IMR-90 (cell line): ENCODE measurements around the gene R3HDM2. TPM values are rescaled to one million over a fixed set of nuclear protein-coding genes. Genes with fewer than 3 reads are reported as not detected.

ENCODE experiments used
- ATAC-seq: fragments of 200-7000 bp; cut with Tn5 transposase; 2 replicates; pipeline ENCODE4 v1.9.1; 2020; ENCODE audit warnings: low read depth, mild to moderate bottlenecking, moderate library complexity
- BruUV-seq: library from RNA; stranded (reverse); fragments of 400-500 nt; replicated peaks from 2 replicates; lab custom pipeline; 2021; lab: Mats Ljungman, UMichigan
- CTCF ChIA-PET: fragments of 300-600 bp; formaldehyde crosslinking; extraction: SDS; loops from one replicate; lab custom pipeline; 2021; ENCODE audit warnings: antibody characterized with exemption; lab: Yijun Ruan, JAX
- POLR2A ChIA-PET: fragments of 300-600 bp; sonication (Branson Sonifier 250); formaldehyde crosslinking; loops from one replicate; lab custom pipeline; 2022; ENCODE audit warnings: antibody characterized with exemption; ENCODE audit not compliant: unreplicated experiment; lab: Charles Lee
- DNase-seq: peaks from one replicate; pipeline ENCODE4 v3.0.0; 2013
- H2AFZ ChIP-seq: replicated peaks from 2 replicates; pipeline ENCODE3; 2013; ENCODE audit warnings: low read length, mild to moderate bottlenecking; ENCODE audit not compliant: poor library complexity
- H2AK5ac ChIP-seq: 2 replicates; pipeline ENCODE4 v1.6.1; 2013; ENCODE audit warnings: low read depth, low read length, inconsistent platforms
- H2AK9ac ChIP-seq: replicated peaks from 2 replicates; pipeline ENCODE3; 2013; ENCODE audit warnings: mild to moderate bottlenecking, low read depth, low read length, moderate library complexity; ENCODE audit not compliant: poor library complexity
- H2BK120ac ChIP-seq: 2 replicates; pipeline ENCODE4 v1.6.1; 2013; ENCODE audit warnings: low read depth, low read length, inconsistent platforms
- H2BK15ac ChIP-seq: 3 replicates; pipeline ENCODE4 v1.6.1; 2013; ENCODE audit warnings: low read depth, low read length, inconsistent platforms
- H2BK20ac ChIP-seq: 2 replicates; pipeline ENCODE4 v1.6.1; 2013; ENCODE audit warnings: low read depth, mild to moderate bottlenecking, inconsistent platforms, low read length, moderate library complexity
- H2BK5ac ChIP-seq: 2 replicates; pipeline ENCODE4 v1.6.1; 2013; ENCODE audit warnings: mild to moderate bottlenecking, low read depth, low read length, inconsistent platforms; ENCODE audit not compliant: poor library complexity, severe bottlenecking
- H3K14ac ChIP-seq: replicated peaks from 2 replicates; pipeline ENCODE4 v1.6.1; 2013; ENCODE audit warnings: low read depth, low read length, inconsistent platforms
- H3K18ac ChIP-seq: 2 replicates; pipeline ENCODE4 v1.6.1; 2013; ENCODE audit warnings: low read depth, low read length, control low read depth
- H3K23ac ChIP-seq: 2 replicates; pipeline ENCODE4 v1.6.1; 2013; ENCODE audit warnings: low read depth, low read length, inconsistent platforms
- H3K27ac ChIP-seq: 2 replicates; pipeline ENCODE4 v1.5.1; 2013; ENCODE audit warnings: mild to moderate bottlenecking, control low read depth, low read length; ENCODE audit not compliant: insufficient read depth
- H3K27me3 ChIP-seq: 2 replicates; pipeline ENCODE4 v1.6.1; 2013; ENCODE audit warnings: low read length; ENCODE audit not compliant: control insufficient read depth, insufficient read depth
- H3K36me3 ChIP-seq: 2 replicates; pipeline ENCODE4 v1.6.1; 2013; ENCODE audit warnings: low read length, mixed read lengths; ENCODE audit not compliant: control insufficient read depth, insufficient read depth
- H3K4ac ChIP-seq: 2 replicates; pipeline ENCODE4 v1.6.1; 2013; ENCODE audit warnings: low read depth, low read length, inconsistent platforms
- H3K4me1 ChIP-seq: 2 replicates; pipeline ENCODE4 v1.6.1; 2013; ENCODE audit warnings: low read length, mixed read lengths; ENCODE audit not compliant: control insufficient read depth, insufficient read depth
- H3K4me2 ChIP-seq: 2 replicates; pipeline ENCODE4 v1.6.1; 2013; ENCODE audit warnings: low read depth, mild to moderate bottlenecking, control low read depth, low read length, moderate library complexity
- H3K4me3 ChIP-seq: 2 replicates; pipeline ENCODE4 v1.5.1; 2013; ENCODE audit warnings: low read depth, mild to moderate bottlenecking, control low read depth, low read length, moderate library complexity; ENCODE audit not compliant: insufficient read depth
- H3K56ac ChIP-seq: 2 replicates; pipeline ENCODE4 v1.6.1; 2013; ENCODE audit warnings: low read length, inconsistent platforms; ENCODE audit not compliant: insufficient read depth; ENCODE audit errors: extremely low read depth
- H3K79me1 ChIP-seq, 2 experiments: 2 replicates each; pipeline ENCODE4 v1.6.1; 2013; ENCODE audit warnings: low read length in 2 of 2, inconsistent platforms in 1 of 2, low read depth in 1 of 2
- H3K9ac ChIP-seq: 2 replicates; pipeline ENCODE4 v1.6.1; 2013; ENCODE audit warnings: low read depth, low read length, control low read depth
- H3K9me1 ChIP-seq: 2 replicates; pipeline ENCODE4 v1.6.1; 2013; ENCODE audit warnings: low read length, inconsistent platforms; ENCODE audit not compliant: insufficient read depth
- H3K9me3 ChIP-seq: 2 replicates; pipeline ENCODE4 v1.6.1; 2013; ENCODE audit warnings: low read length; ENCODE audit not compliant: control insufficient read depth, insufficient read depth
- H4K20me1 ChIP-seq: 2 replicates; pipeline ENCODE4 v1.6.1; 2013; ENCODE audit warnings: low read length, inconsistent platforms; ENCODE audit not compliant: insufficient read depth
- H4K5ac ChIP-seq: 2 replicates; pipeline ENCODE4 v1.6.1; 2013; ENCODE audit warnings: mild to moderate bottlenecking, low read depth, low read length, control low read depth
- H4K8ac ChIP-seq, 2 experiments: 2 replicates each; pipeline ENCODE4 v1.6.1; 2013; ENCODE audit warnings: low read depth in 2 of 2, low read length in 2 of 2, control low read depth in 1 of 2, inconsistent platforms in 1 of 2
- H4K91ac ChIP-seq: 2 replicates; pipeline ENCODE4 v1.6.1; 2013; ENCODE audit warnings: low read depth, low read length, inconsistent platforms; ENCODE audit not compliant: insufficient read depth
- CEBPB ChIP-seq: IDR thresholded peaks from 2 replicates; pipeline ENCODE4 v1.6.1; 2012; ENCODE audit warnings: low read depth, low read length, improper control_type of control experiment
- CTCF ChIP-seq: conservative IDR thresholded peaks from 2 replicates; pipeline ENCODE4 v1.5.1; 2012; ENCODE audit warnings: mild to moderate bottlenecking, low read depth, low read length, improper control_type of control experiment
- FOS ChIP-seq: fragments of 150-350 bp; IDR thresholded peaks from 2 replicates; pipeline ENCODE4 v1.6.1; 2016; ENCODE audit warnings: low read depth, low read length
- MAFK ChIP-seq: IDR thresholded peaks from 2 replicates; pipeline ENCODE4 v1.6.1; 2012; ENCODE audit warnings: low read depth, low read length, improper control_type of control experiment
- MXI1 ChIP-seq: IDR thresholded peaks from 2 replicates; pipeline ENCODE4 v1.6.1; 2012; ENCODE audit warnings: low read depth, mild to moderate bottlenecking, low read length, moderate library complexity, borderline replicate concordance
- POLR2A ChIP-seq: IDR thresholded peaks from 2 replicates; pipeline ENCODE4 v1.6.1; 2012; ENCODE audit warnings: mild to moderate bottlenecking, low read depth, low read length
- RAD21 ChIP-seq: IDR thresholded peaks from 2 replicates; pipeline ENCODE4 v1.6.1; 2012; ENCODE audit warnings: low read length, improper control_type of control experiment
- RFX5 ChIP-seq: IDR thresholded peaks from 2 replicates; pipeline ENCODE4 v1.8.0; 2012; ENCODE audit warnings: low read depth, mild to moderate bottlenecking, low read length, moderate library complexity
- WGBS, 2 experiments: methylation state at CpG; one replicate each; pipeline versions ENCODE4 v1.1.5 to v1.1.7; 2013; ENCODE audit warnings: missing lambda C conversion rate in 2 of 2; ENCODE audit not compliant: insufficient read length in 1 of 2; ENCODE audit errors: extremely low coverage in 2 of 2; 5-methylcytosine and 5-hydroxymethylcytosine counted together
- dilution Hi-C: fragments of 300-500 bp; cut with HindIII; formaldehyde crosslinking; loops from one replicate; pipeline ENCODE4 v1.14.3; 2018; ENCODE audit warnings: low sequenced_read_pairs; ENCODE audit not compliant: unreplicated experiment
- in situ Hi-C: fragments of 300-500 bp; cut with MboI; formaldehyde crosslinking; loops from 3 replicates; pipeline ENCODE4 v1.14.3; 2019; ENCODE audit warnings: low sequenced_read_pairs, inconsistent platforms, mixed read lengths
- intact Hi-C: fragments of 100-400 bp; cut with micrococcal nuclease; formaldehyde crosslinking; loops from 2 replicates; pipeline ENCODE4 v1.10.0; 2022
- polyA plus RNA-seq, 3 experiments: library from polyadenylated mRNA; depleted of rRNA; stranded (reverse); fragments of >200 nt; gene quantifications; 2 replicates each; pipeline ENCODE4 v1.2.3, GENCODE V29; 2012; ENCODE audit warnings: low replicate concordance in 1 of 3
- total RNA-seq: library from RNA; depleted of rRNA; stranded (reverse); fragments of >200 nt; gene quantifications from 2 replicates; pipeline ENCODE4 v1.2.3, GENCODE V29; 2012

Gene R3HDM2
- total and polyA plus RNA-seq, 2 of the 4 experiments (the other 2 are of a cell fraction): 7.5 to 28.4 TPM

GRCh38 chr12:57224278-57224972 is 206.4 kb downstream of the R3HDM2 start:
- no peak overlapping the region for H2BK20ac ChIP-seq
- H2BK5ac ChIP-seq: no peak overlapping the region
- no peak overlapping the region for H4K5ac ChIP-seq
- H3K4ac ChIP-seq: no peak overlapping the region
- H3K36me3 ChIP-seq: no peaks in the 10 kb centered on the region
- H3K4me1 ChIP-seq: peaks cover 6% of the 10 kb centered on the region; the same call in 1 of the 2 replicates
- no peak overlapping the region for H3K4me3 ChIP-seq
- BruUV-seq: no TSS peak
- H3K27me3 ChIP-seq: peaks cover 37% of the 10 kb centered on the region
- no peak overlapping the region for H3K23ac ChIP-seq
- H3K18ac ChIP-seq: no peak overlapping the region
- H3K4me2 ChIP-seq: no peak overlapping the region
- TF ChIP-seq POLR2A (no peak), MXI1 (no peak), RAD21 (no peak), CTCF (no peak), CEBPB (no peak), FOS (no peak), MAFK (no peak), RFX5 (no peak)
- no peak overlapping the region for H2BK120ac ChIP-seq
- H3K27ac ChIP-seq: no peak overlapping the region
- peak overlapping the region; percentile 44; the same call in 1 of the 2 replicates for H2AK5ac ChIP-seq
- H2AK9ac ChIP-seq: no peak overlapping the region
- POLR2A ChIA-PET: no interaction called here
- no peak for ATAC-seq
- dilution Hi-C loops (no loop called here), in situ Hi-C loops (no loop called here), intact Hi-C loops (no loop called here)
- CTCF ChIA-PET: no interaction called here
- no peak overlapping the region for H2BK15ac ChIP-seq
- no peaks in the 10 kb centered on the region for H3K9me3 ChIP-seq
- H3K14ac ChIP-seq: no peak overlapping the region
- H3K9ac ChIP-seq: no peak overlapping the region
- no peak overlapping the region for H2AFZ ChIP-seq
- no peak overlapping the region for H4K8ac ChIP-seq
- peaks cover 6% of the 10 kb centered on the region for H3K9me1 ChIP-seq
- H3K79me1 ChIP-seq: peaks cover 0 to 7% of the 10 kb centered on the region in 2 experiments; a peak in 2 of 4 replicates
- H3K56ac ChIP-seq: no peak overlapping the region
- 58% methylated on average over 14 of the region's 30 CpGs; no CpG with 5 or more reads in 1 of the 2 experiments for WGBS, 2 experiments
- DNase-seq: no peak
- no peak overlapping the region for H4K91ac ChIP-seq
- H4K20me1 ChIP-seq: peaks cover 4% of the 10 kb centered on the region
